Measurements from ENCODE around the gene CD3G.

CD3G gene

GRCh38 chr11:118366287-118366686 lies 22.1 kb downstream of the CD3G start:
- no peaks in the 10 kb centered on the region for H3K9me3 ChIP-seq (ENCODE audit: control insufficient read depth, low read length)
- H3K27me3 ChIP-seq (ENCODE audit: control insufficient read depth in 1 of 2, insufficient read depth in 1 of 2, low read length in 2 of 2) = no peaks in the 10 kb centered on the region
- H3K27ac ChIP-seq (ENCODE audit: low read length, poor library complexity, severe bottlenecking) = no peak overlapping the region
- no peak overlapping the region for H3K14ac ChIP-seq (ENCODE audit: low read length in 2 of 2)
- H2BK15ac ChIP-seq (ENCODE audit: low read depth, poor library complexity, severe bottlenecking) = no peak overlapping the region
- no peak overlapping the region for H2BK12ac ChIP-seq (ENCODE audit: low read length in 2 of 2)
- no peak overlapping the region for H3K4ac ChIP-seq (ENCODE audit: low read depth in 1 of 2, low read length in 2 of 2)
- H2BK5ac ChIP-seq (ENCODE audit: low read depth, low read length, poor library complexity, severe bottlenecking) = no peak overlapping the region
- H2AFZ ChIP-seq (ENCODE audit: low read depth, low read length) = no peak overlapping the region
- H2BK120ac ChIP-seq (ENCODE audit: low read depth, low read length) = no peak overlapping the region
- H4K91ac ChIP-seq (ENCODE audit: low read length) = no peak overlapping the region
- H3K4me3 ChIP-seq (ENCODE audit: insufficient read depth in 1 of 2, low read depth in 1 of 2, low read length in 2 of 2) = no peak overlapping the region
- no peak overlapping the region for H3K9ac ChIP-seq (ENCODE audit: low read length)
- peaks cover 17% of the 10 kb centered on the region for H3K79me1 ChIP-seq (replicated peaks; ENCODE audit: low read length, poor library complexity, severe bottlenecking)
- 69% methylated on average over 1 of the region's 1 CpG for WGBS
- no peak overlapping the region for H3K4me2 ChIP-seq (ENCODE audit: low read length, poor library complexity, severe bottlenecking)
- no peak overlapping the region for H4K8ac ChIP-seq (ENCODE audit: low read length)
- H3K36me3 ChIP-seq (ENCODE audit: control insufficient read depth in 1 of 2, insufficient read depth in 2 of 2, low read depth in 1 of 2, low read length in 2 of 2) = peaks cover 11 to 78% of the 10 kb centered on the region in 2 experiments
- H2AK5ac ChIP-seq (ENCODE audit: low read length, severe bottlenecking) = no peak overlapping the region
- no peak overlapping the region for H3K23ac ChIP-seq (ENCODE audit: low read length in 2 of 2)
- H3K18ac ChIP-seq (ENCODE audit: low read depth in 1 of 2, low read length in 2 of 2) = no peak overlapping the region
- no peaks in the 10 kb centered on the region for H3K4me1 ChIP-seq (ENCODE audit: control insufficient read depth, insufficient read depth, low read depth, low read length)
- no peak for DNase-seq

DNA sequence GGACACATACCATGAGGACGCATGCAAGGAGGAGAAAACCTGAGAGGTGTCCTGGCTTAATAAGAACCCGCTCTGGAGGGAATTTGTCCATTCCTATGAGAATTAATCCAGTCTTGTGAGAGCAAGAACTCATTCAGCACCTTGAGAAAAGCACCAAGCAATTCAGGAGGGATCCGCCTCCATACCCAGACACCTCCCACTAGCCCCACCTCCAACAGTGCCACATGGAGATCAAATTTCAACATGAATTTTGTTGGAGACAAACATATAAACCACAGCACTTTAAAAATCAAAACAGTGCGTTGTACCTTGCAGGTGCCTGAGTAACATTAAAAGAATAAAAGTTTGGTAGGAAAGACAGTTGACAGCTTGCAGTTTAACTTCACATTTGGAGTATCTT lies 26.6 kb downstream of the CD3G start:
- no peak overlapping the region for H2BK120ac ChIP-seq (ENCODE audit: low read depth, low read length)
- H4K8ac ChIP-seq (ENCODE audit: low read length) = no peak overlapping the region
- no peaks in the 10 kb centered on the region for H3K9me3 ChIP-seq (ENCODE audit: control insufficient read depth, low read length)
- no peak overlapping the region for H3K27ac ChIP-seq (ENCODE audit: low read length, poor library complexity, severe bottlenecking)
- H3K4ac ChIP-seq (ENCODE audit: low read depth in 1 of 2, low read length in 2 of 2) = no peak overlapping the region
- H3K4me1 ChIP-seq (ENCODE audit: control insufficient read depth, insufficient read depth, low read depth, low read length) = no peaks in the 10 kb centered on the region
- H3K79me1 ChIP-seq (replicated peaks; ENCODE audit: low read length, poor library complexity, severe bottlenecking) = peaks cover 6% of the 10 kb centered on the region
- no peak overlapping the region for H2BK12ac ChIP-seq (ENCODE audit: low read length in 2 of 2)
- H4K91ac ChIP-seq (ENCODE audit: low read length) = no peak overlapping the region
- no peak overlapping the region for H2BK15ac ChIP-seq (ENCODE audit: low read depth, poor library complexity, severe bottlenecking)
- H3K9ac ChIP-seq (ENCODE audit: low read length) = no peak overlapping the region
- no peak overlapping the region for H2AK5ac ChIP-seq (ENCODE audit: low read length, severe bottlenecking)
- H3K18ac ChIP-seq (ENCODE audit: low read depth in 1 of 2, low read length in 2 of 2) = no peak overlapping the region
- H3K4me2 ChIP-seq (ENCODE audit: low read length, poor library complexity, severe bottlenecking) = no peak overlapping the region
- no peak overlapping the region for H3K23ac ChIP-seq (ENCODE audit: low read length in 2 of 2)
- no peak overlapping the region for H3K14ac ChIP-seq (ENCODE audit: low read length in 2 of 2)
- no peaks in the 10 kb centered on the region for H3K27me3 ChIP-seq (ENCODE audit: control insufficient read depth in 1 of 2, insufficient read depth in 1 of 2, low read length in 2 of 2)
- no peak for DNase-seq
- H3K36me3 ChIP-seq (ENCODE audit: control insufficient read depth in 1 of 2, insufficient read depth in 2 of 2, low read depth in 1 of 2, low read length in 2 of 2) = peaks cover 23 to 91% of the 10 kb centered on the region in 2 experiments
- H2AFZ ChIP-seq (ENCODE audit: low read depth, low read length) = no peak overlapping the region
- no peak overlapping the region for H2BK5ac ChIP-seq (ENCODE audit: low read depth, low read length, poor library complexity, severe bottlenecking)
- no peak overlapping the region for H3K4me3 ChIP-seq (ENCODE audit: insufficient read depth in 1 of 2, low read depth in 1 of 2, low read length in 2 of 2)
- 96% methylated on average over 3 of the region's 4 CpGs for WGBS

DNA sequence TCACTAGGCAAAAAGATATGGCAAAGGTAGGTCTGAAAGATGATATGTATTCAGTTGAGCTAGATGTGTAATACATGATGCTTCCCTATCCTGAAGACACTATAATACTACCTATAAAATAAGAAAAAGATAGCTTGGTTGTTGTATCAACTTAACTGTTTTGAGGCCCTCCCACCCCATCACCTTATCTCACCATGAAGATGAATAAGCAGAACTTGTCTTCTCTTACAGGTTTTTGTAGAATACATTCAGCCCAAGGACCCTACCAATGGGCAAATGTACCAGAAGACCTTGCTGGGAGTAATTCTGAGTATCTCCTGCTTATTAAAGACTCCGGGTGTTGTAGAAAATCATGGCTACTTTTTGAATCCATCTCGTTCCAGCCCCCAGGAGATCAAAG lies 29.1 kb downstream of the CD3G start:
- no peaks in the 10 kb centered on the region for H3K27me3 ChIP-seq (ENCODE audit: control insufficient read depth in 1 of 2, insufficient read depth in 1 of 2, low read length in 2 of 2)
- H3K23ac ChIP-seq (ENCODE audit: low read length in 2 of 2) = no peak overlapping the region
- H2BK5ac ChIP-seq (ENCODE audit: low read depth, low read length, poor library complexity, severe bottlenecking) = no peak overlapping the region
- no peak for DNase-seq
- H2BK120ac ChIP-seq (ENCODE audit: low read depth, low read length) = no peak overlapping the region
- H3K4me1 ChIP-seq (ENCODE audit: control insufficient read depth, insufficient read depth, low read depth, low read length) = no peaks in the 10 kb centered on the region
- H3K18ac ChIP-seq (ENCODE audit: low read depth in 1 of 2, low read length in 2 of 2) = no peak overlapping the region
- H3K4me2 ChIP-seq (ENCODE audit: low read length, poor library complexity, severe bottlenecking) = no peak overlapping the region
- H4K91ac ChIP-seq (ENCODE audit: low read length) = no peak overlapping the region
- H2BK12ac ChIP-seq (ENCODE audit: low read length in 2 of 2) = no peak overlapping the region
- 97% methylated on average over 2 of the region's 2 CpGs for WGBS
- no peak overlapping the region for H2AK5ac ChIP-seq (ENCODE audit: low read length, severe bottlenecking)
- no peak overlapping the region for H4K8ac ChIP-seq (ENCODE audit: low read length)
- H3K9me3 ChIP-seq (ENCODE audit: control insufficient read depth, low read length) = no peaks in the 10 kb centered on the region
- peaks cover 2% of the 10 kb centered on the region for H3K79me1 ChIP-seq (replicated peaks; ENCODE audit: low read length, poor library complexity, severe bottlenecking)
- peaks cover 32 to 93% of the 10 kb centered on the region in 2 experiments for H3K36me3 ChIP-seq (ENCODE audit: control insufficient read depth in 1 of 2, insufficient read depth in 2 of 2, low read depth in 1 of 2, low read length in 2 of 2)
- H3K14ac ChIP-seq (ENCODE audit: low read length in 2 of 2) = no peak overlapping the region
- no peak overlapping the region for H3K4me3 ChIP-seq (ENCODE audit: insufficient read depth in 1 of 2, low read depth in 1 of 2, low read length in 2 of 2)
- no peak overlapping the region for H2BK15ac ChIP-seq (ENCODE audit: low read depth, poor library complexity, severe bottlenecking)
- no peak overlapping the region for H3K27ac ChIP-seq (ENCODE audit: low read length, poor library complexity, severe bottlenecking)
- H3K4ac ChIP-seq (ENCODE audit: low read depth in 1 of 2, low read length in 2 of 2) = no peak overlapping the region
- H2AFZ ChIP-seq (ENCODE audit: low read depth, low read length) = no peak overlapping the region
- no peak overlapping the region for H3K9ac ChIP-seq (ENCODE audit: low read length)

- Histone ChIP-seq H4K91ac (ENCODE audit: low read length) (no peak overlapping the region), H3K14ac (ENCODE audit: low read length in 2 of 2) (no peak overlapping the region), H2BK120ac (ENCODE audit: low read depth, low read length) (no peak overlapping the region), H3K4me1 (ENCODE audit: control insufficient read depth, insufficient read depth, low read depth, low read length) (no peaks in the 10 kb centered on the region), H3K79me1 (replicated peaks; ENCODE audit: low read length, poor library complexity, severe bottlenecking) (no peaks in the 10 kb centered on the region), H3K27me3 (ENCODE audit: control insufficient read depth in 1 of 2, insufficient read depth in 1 of 2, low read length in 2 of 2) (no peaks in the 10 kb centered on the region), H2AFZ (ENCODE audit: low read depth, low read length) (no peak overlapping the region), H2BK5ac (ENCODE audit: low read depth, low read length, poor library complexity, severe bottlenecking) (no peak overlapping the region), H3K18ac (ENCODE audit: low read depth in 1 of 2, low read length in 2 of 2) (no peak overlapping the region), H4K8ac (ENCODE audit: low read length) (no peak overlapping the region), H2BK12ac (ENCODE audit: low read length in 2 of 2) (no peak overlapping the region), H3K4ac (ENCODE audit: low read depth in 1 of 2, low read length in 2 of 2) (no peak overlapping the region), H3K23ac (ENCODE audit: low read length in 2 of 2) (no peak overlapping the region), H3K4me2 (ENCODE audit: low read length, poor library complexity, severe bottlenecking) (no peak overlapping the region), H2BK15ac (ENCODE audit: low read depth, poor library complexity, severe bottlenecking) (no peak overlapping the region), H3K9ac (ENCODE audit: low read length) (peak overlapping the region; percentile 9), H2AK5ac (ENCODE audit: low read length, severe bottlenecking) (no peak overlapping the region), H3K9me3 (ENCODE audit: control insufficient read depth, low read length) (no peaks in the 10 kb centered on the region), H3K36me3 (ENCODE audit: control insufficient read depth in 1 of 2, insufficient read depth in 2 of 2, low read depth in 1 of 2, low read length in 2 of 2) (peaks cover 32 to 93% of the 10 kb centered on the region in 2 experiments), H3K4me3 (ENCODE audit: insufficient read depth in 1 of 2, low read depth in 1 of 2, low read length in 2 of 2) (no peak overlapping the region), H3K27ac (ENCODE audit: low read length, poor library complexity, severe bottlenecking) (no peak overlapping the region)
- DNase-seq = no peak
- WGBS = 92% methylated on average over 5 of the region's 5 CpGs
These were observed 29.7 kb downstream of the CD3G start for GRCh38 chr11:118373871-118374270.
